Measurements from ENCODE around the gene PCNP. TPM values are rescaled to one million over a fixed set of nuclear protein-coding genes. Genes with fewer than 3 reads are reported as not detected.
"Not testable (repeated sequence)": the region's sequence is repeated elsewhere in the genome, so short reads cannot be mapped to it uniquely, and the experiment has no call there.

PCNP gene
- total RNA-seq, 2 donors from 2014 or later: 78.9 to 131 TPM

GRCh38 chr3:101639280-101639963 is 65.4 kb downstream of the PCNP start:
- Histone ChIP-seq H3K36me3 (no peaks in the 10 kb centered on the region), H3K27me3 (replicated peaks; ENCODE audit: insufficient read depth) (no peaks in the 10 kb centered on the region), H3K4me3 (no peak overlapping the region), H3K27ac (no peak overlapping the region), H3K9me3 (no peaks in the 10 kb centered on the region), H3K4me1 (ENCODE audit: control insufficient read depth in 1 of 2, low read depth in 2 of 2) (no peaks in the 10 kb centered on the region)
- no peak for ATAC-seq (ENCODE audit: insufficient number of reproducible peaks, low FRiP score, low read depth)
- DNase-seq (ENCODE audit: low spot score): no peak
- no peak for TF ChIP-seq CTCF (IDR thresholded peaks at IDR 0.05)

GRCh38 chr3:101640256-101640655 is 66.3 kb downstream of the PCNP start:
- H3K27ac ChIP-seq: no peak overlapping the region
- H3K36me3 ChIP-seq: no peaks in the 10 kb centered on the region
- no peaks in the 10 kb centered on the region for H3K27me3 ChIP-seq (replicated peaks; ENCODE audit: insufficient read depth)
- no peaks in the 10 kb centered on the region for H3K9me3 ChIP-seq
- TF ChIP-seq CTCF (IDR thresholded peaks at IDR 0.05): no peak
- no peak for ATAC-seq (ENCODE audit: insufficient number of reproducible peaks, low FRiP score, low read depth)
- no peak for DNase-seq (ENCODE audit: low spot score)
- H3K4me1 ChIP-seq (ENCODE audit: control insufficient read depth in 1 of 2, low read depth in 2 of 2): no peaks in the 10 kb centered on the region
- no peak overlapping the region for H3K4me3 ChIP-seq

- ATAC-seq (ENCODE audit: insufficient number of reproducible peaks, low FRiP score, low read depth); H3K4me3 ChIP-seq; DNase-seq (ENCODE audit: low spot score); H3K4me1 ChIP-seq (ENCODE audit: control insufficient read depth in 1 of 2, low read depth in 2 of 2); H3K36me3 ChIP-seq; H3K27me3 ChIP-seq (replicated peaks; ENCODE audit: insufficient read depth); H3K9me3 ChIP-seq; H3K27ac ChIP-seq: not testable (repeated sequence)
These were observed 67.6 kb downstream of the PCNP start for GRCh38 chr3:101641397-101642115.

GRCh38 chr3:101642441-101642840 is 68.5 kb downstream of the PCNP start:
- ATAC-seq (ENCODE audit: insufficient number of reproducible peaks, low FRiP score, low read depth): no peak
- H3K36me3 ChIP-seq: no peaks in the 10 kb centered on the region
- no peak for DNase-seq (ENCODE audit: low spot score)
- no peak overlapping the region for H3K27ac ChIP-seq
- no peak overlapping the region for H3K4me3 ChIP-seq
- H3K27me3 ChIP-seq (replicated peaks; ENCODE audit: insufficient read depth): no peaks in the 10 kb centered on the region
- no peaks in the 10 kb centered on the region for H3K4me1 ChIP-seq (ENCODE audit: control insufficient read depth in 1 of 2, low read depth in 2 of 2)
- TF ChIP-seq CTCF (IDR thresholded peaks at IDR 0.05): no peak
- H3K9me3 ChIP-seq: no peaks in the 10 kb centered on the region

- H3K27ac ChIP-seq: no peak overlapping the region
- ATAC-seq (ENCODE audit: insufficient number of reproducible peaks, low FRiP score, low read depth) (no peak), DNase-seq (ENCODE audit: low spot score) (no peak)
- H3K4me3 ChIP-seq: no peak overlapping the region
- H3K4me1 ChIP-seq (ENCODE audit: control insufficient read depth in 1 of 2, low read depth in 2 of 2): no peaks in the 10 kb centered on the region
- TF ChIP-seq CTCF (IDR thresholded peaks at IDR 0.05): no peak
- no peaks in the 10 kb centered on the region for H3K9me3 ChIP-seq
- no peaks in the 10 kb centered on the region for H3K27me3 ChIP-seq (replicated peaks; ENCODE audit: insufficient read depth)
- H3K36me3 ChIP-seq: no peaks in the 10 kb centered on the region
These were observed 69.2 kb downstream of the PCNP start for GRCh38 chr3:101643009-101643844.

Other genes starting within 250 kb of the PCNP start
- 10 to 100 TPM; 23.7 to 55.1 TPM for gene SENP7, start 61.0 kb upstream of the PCNP start, total RNA-seq
- 10 to 100 TPM; 11.6 to 20.5 TPM for gene TRMT10C, start 12.3 kb upstream of the PCNP start, total RNA-seq
- 10 to 100 TPM; 17.7 to 26.6 TPM for gene ZBTB11, start 103.0 kb downstream of the PCNP start, total RNA-seq
- gene RPL24, start 112.5 kb downstream of the PCNP start, total RNA-seq: 100 to 1,000 TPM; 633 to 750 TPM
- gene CEP97, start 150.4 kb downstream of the PCNP start, total RNA-seq: 10 to 100 TPM in 1 of 2 donors, 1 to 10 TPM in 1; 4.7 to 20.1 TPM
- gene NXPE3, start 205.0 kb downstream of the PCNP start, total RNA-seq: 10 to 100 TPM; 15.7 to 30.7 TPM

Data from thoracic aorta (tissue), 2 donors.